Stimulated activated CD4-positive, alpha-beta T cell treated with anti-CD3 and anti-CD28 coated beads, Interleukin-2, amount 100 ng/mL, for 24 hours (primary cell): ENCODE data around the gene RAP1GDS1.
"Not testable (repeated sequence)": the region's sequence is repeated elsewhere in the genome, so short reads cannot be mapped to it uniquely, and the experiment has no call there.

Experiments used
- DNase-seq, 2 donors: peaks; one replicate each; pipeline ENCODE4 v3.0.0-alpha.2; 2020

The RAP1GDS1 gene

DNA sequence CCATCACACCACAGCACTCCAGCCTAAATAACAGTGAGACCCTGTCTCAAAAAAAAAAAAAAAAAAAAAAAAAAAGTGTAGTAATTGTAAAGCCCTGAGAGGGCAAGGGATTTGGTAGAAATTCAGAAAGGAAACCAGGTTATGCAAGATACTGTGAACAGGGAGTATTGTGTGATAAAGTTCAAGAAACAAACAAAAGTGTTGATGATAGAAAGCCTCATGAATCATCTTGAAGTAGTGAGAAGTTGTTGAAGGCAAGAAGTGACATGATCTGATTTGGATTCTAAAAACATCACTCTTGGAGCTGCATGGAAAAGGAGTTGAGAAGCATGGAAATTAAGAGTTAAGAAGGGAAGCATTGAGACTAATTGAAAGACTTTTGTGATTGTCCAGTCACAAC, 102.2 kb downstream of the RAP1GDS1 start:
- no peak for DNase-seq

DNA sequence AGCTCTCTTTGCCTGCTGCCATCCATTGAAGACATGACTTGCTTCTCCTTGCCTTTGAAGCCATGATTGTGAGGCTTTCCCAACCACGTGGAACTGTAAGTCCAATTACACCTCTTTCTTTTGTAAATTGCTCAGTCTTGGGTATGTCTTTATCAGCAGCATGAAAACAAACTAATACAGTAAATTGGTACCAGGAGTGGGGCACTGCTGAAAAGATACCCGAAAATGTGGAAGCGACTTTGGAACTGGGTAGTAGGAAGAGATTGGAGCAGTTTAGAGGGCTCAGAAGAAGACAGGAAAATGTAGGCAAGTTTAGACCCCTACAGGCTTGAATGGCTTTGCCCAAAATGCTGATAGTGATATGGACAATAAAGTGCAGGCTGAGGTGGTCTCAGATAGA, 105.1 kb downstream of the RAP1GDS1 start:
- not testable (repeated sequence) for DNase-seq

DNA sequence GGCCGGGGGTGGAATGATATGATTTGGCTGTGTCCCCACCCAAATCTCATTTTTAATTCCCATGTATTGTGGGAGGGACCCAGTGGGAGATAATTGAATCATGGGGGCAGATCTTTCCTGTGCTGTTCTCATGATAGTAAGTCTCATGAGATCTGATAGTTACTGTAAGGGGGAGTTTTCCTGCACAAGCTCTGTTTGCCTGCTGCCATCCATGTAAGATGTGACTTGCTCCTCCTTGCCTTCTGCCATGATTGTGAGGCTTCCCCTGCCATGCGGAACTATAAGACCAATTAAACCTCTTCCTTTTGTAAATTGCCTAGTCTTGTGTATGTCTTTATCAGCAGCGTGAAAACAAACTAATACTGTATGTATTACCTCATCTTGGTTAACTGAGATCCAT, 106.8 kb downstream of the RAP1GDS1 start:
- DNase-seq = not testable (repeated sequence)

DNA sequence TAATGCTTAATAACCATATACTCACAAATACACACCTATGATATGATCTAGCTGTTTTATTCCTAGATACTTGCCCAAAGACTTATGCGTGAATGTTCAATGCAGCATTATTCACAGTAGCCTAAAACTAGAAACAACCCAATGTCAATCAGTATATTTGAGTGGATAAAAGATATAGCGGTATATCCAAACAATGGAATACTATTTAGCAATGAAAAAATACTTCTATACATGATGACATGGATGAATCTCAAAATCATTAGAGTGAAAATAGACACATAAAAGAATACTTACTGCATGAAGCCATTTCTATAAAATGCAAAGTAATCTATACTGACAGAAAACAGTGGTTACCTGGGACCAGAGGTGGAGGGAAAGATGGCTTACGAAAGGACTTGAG, 108.1 kb downstream of the RAP1GDS1 start:
- DNase-seq = no peak

DNA sequence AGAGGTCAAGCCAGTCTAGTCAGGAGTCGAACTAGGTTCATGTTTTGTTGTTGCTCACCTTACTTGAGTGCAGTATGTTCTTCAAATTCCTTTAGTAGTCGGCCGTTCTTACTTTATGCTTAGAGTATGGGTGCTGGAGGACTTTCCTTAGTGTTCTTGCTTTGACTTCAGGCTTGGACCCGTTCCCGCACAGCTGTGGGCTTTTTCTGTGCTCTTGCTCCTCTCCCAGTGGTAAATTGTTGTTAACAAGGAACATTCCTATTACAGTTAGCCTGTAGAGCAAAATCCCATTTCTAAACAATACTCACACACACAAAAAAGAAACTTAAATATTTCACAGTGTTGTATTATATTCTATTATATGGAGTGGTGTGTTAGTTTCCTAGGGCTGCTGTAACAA, 113.5 kb downstream of the RAP1GDS1 start:
- DNase-seq = no peak

DNA sequence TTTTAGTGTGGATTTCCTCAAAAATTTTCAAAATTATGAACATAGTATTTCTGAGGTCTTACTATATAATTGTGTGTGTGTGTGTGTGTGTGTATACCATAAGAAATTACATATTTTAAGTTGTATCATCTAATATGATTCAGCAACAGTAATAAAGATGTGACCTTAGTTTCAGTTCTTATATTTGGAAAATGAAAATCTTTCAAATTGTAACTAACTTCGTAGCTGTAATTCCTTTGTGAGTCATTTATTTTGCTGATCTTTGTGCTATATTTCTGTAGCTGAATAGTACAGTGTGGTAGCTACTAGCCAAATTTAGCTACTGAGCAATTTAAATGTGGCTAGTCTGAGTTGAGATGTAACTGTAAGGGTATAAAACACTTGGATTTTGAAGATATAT, 116.4 kb downstream of the RAP1GDS1 start:
- DNase-seq = no peak

DNA sequence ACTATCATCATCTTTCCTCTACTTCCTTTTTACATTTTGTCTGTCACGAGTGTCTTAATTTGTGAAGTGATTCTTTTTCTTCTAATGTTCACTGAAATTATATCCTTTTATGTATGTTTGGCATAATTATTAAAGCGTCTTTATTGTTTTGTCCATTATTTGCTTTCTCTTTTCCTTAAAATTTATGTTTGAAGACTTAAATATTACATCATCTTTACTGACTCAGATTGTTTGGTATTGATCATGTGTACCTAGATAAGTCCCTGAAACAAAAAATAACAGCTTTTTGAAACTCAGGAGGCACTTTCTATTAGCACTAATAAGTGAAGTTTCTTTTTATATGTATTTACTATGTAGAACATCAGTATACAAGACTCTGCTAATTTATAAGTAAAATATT, 120.1 kb downstream of the RAP1GDS1 start:
- no peak for DNase-seq

DNA sequence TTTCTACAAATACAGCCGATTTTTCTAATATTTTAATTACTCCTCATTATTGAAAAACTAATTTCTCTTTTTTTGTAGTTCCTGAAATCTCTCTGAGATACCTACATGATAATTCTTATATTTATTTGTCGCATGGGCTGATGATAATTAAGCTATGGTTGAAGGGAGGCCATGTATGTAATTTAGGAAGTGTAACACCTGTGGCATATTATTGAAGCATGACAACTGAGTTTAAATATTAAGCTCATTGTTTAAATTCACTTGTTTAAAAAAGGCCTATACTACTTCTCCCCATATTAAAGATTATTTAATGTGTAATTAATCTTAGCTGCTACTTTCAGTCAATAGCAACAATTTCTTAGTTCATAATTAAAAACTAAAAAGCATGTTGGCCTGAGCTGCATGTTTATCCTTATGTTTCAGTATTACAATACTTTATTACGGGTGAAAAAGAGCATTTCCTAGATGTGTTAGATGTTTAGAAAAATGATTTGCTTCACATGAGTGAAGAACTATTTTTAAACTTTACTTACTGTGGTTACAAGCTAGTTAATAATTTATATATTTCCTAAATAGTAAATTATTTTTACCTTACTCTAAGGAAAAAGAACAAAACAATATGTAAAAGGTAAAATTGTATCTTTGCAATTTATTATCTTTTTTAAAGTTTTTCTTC, 122.4 kb downstream of the RAP1GDS1 start:
- no peak for DNase-seq

DNA sequence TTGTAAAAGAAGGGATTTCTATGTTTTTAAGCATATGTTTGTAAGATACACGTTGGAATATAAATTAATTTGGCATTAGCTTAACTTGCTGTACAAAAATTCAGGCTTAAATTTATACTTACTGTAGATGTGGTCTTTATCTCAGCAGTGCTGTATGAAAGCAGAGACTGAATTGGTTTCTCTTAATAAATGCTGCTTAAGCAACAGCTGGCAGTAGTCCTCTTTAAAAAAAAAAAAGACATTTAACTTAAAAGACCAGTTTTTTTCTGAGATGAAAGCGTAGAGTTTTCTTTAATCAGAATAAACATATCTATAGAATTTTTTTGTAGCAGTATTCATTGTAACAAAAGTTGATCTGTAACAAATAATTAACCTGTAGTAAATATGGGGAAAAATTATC, 124.6 kb downstream of the RAP1GDS1 start:
- no peak for DNase-seq

DNA sequence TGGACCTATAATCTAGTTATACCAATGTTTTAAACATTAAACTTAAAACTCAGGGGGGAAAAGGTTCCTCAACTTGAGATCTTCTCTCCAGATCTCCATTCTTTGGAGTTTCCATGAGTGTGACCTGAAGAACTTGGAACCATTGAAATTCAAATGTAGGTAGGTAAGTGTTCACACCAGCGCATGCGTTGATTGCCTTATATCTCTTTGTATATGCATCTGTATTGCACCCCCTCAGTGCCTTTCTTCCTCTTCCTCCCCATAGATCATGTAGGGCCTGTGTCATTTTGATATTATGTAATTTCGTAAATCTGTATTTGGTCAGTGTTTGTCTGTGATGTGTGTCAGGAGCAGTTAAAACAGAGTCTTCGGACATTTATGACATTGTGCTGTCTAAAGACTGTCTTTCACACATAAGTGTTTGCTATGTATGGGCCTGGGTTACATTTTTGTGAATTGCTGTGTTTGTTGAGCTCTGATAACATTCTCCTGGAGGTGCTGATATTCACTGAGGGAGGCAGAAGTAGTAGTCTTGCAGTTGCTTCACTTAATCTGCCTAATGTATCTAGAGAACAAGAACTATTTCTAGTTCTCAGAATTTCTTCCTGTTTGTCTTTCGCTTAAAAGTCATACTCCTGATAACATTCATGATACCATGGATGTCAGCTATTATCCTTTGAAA, 126.3 kb downstream of the RAP1GDS1 start:
- DNase-seq = no peak

DNA sequence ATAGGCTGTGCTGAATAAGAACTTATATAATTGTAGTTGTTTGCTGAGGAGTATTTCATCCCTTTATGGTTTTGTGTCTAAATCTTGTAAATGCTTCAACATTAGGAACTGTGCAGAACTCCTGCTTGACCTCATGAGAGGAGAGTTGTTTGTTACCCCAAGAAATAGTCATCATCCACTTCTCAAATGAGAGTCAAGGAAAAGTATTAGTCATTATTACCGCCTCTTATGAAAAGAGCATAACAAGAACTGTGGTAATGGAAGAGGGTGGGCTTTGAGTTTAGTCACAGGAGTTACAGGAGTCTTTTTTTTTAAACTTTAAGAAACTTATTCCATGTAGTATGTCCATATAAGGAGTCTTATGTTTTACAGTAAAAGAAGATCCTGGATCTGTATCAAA, 132.9 kb downstream of the RAP1GDS1 start:
- DNase-seq = no peak

DNA sequence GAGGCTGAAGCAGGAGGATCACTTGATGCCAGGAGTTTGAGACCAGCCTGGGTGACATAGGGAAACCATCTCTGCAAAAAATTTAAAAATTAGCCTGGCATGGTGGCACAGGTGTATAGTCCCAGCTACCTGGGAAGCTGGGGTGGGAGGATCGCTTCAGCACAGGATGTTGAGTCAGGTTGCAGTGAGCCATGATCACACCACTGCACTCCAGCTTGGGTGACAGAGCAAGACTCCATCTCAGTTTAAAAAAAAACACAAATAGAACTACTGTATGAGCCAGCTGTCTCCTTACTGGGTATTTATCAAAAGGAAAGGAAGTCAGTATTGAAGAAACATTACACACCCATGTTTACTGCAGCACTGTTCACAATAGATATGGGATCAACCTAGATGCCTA, 138.7 kb downstream of the RAP1GDS1 start:
- DNase-seq = no peak

DNA sequence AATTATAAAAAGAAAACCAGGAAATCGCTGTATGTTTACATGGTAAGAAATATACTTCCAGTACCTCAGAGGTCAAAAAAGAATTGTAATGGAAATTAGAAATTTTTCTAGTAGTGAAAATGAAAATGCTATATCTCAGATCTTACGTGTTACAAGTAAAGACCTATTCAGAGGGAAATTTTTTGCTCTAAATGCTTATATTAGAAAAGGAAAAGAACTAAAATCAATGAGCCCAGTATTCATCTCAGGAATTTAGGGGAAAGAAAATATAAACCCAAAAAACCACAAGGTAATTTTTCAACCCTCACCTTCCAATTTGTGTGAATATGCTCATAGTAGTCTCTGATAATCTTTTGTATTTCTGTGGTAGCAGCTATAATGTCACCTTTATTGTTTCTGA, 145.6 kb downstream of the RAP1GDS1 start:
- no peak for DNase-seq

DNA sequence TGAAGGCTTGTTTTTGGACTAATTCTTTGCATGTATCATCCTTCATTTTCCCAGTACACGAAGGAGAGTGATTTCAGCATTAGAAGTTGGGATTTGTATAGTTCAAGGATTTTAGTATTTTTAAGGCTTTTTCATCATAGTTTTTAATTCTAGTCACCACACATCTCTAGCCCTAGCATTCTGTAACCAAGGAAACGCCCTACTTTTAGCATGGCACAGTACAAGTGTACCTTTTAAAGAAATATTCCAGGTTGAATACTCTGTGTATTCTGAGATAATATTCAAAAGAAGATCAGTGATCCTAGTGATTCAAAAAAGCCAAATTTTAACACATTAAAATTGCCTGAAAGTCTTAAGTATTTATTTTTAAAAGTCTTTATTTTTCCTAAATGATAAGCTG, 150.5 kb downstream of the RAP1GDS1 start:
- DNase-seq = no peak

DNA sequence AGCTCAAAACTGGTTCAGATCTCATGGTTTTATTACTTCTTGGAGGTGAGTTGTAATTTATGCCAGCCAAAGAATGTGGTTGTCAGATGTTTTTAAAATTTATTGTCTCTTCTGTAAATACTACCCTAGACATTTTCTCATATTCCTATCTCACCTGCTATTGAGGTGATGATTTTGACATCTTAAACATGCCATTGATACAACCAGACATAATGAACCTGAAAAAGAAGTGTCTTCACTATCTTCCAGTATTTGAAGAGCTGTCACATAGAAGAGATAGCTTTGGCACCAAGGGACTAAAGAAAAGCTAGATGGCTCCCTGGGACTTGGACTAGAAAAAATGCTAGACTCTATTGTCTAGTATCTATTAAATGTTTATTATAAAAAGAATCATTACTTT, 155.7 kb downstream of the RAP1GDS1 start:
- DNase-seq = no peak

DNA sequence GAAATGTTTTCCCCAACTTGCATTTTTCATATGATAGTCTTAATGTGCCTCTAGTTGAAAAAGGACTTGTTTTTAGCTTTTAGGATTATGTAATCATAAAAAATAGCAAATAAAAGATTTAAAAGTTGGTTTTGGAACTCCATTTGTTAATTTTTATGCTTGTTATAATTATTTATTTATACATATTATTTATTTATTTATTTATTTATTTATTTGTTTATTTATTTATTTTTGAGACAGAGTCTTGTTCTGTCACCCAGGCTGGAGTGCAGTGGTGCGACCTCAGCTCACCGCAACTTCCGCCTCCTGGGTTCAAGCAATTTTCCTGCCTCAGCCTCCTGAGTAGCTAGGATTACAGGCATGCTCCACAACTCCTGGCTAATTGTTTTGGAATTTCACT, 159.0 kb downstream of the RAP1GDS1 start:
- DNase-seq = not testable (repeated sequence)

DNA sequence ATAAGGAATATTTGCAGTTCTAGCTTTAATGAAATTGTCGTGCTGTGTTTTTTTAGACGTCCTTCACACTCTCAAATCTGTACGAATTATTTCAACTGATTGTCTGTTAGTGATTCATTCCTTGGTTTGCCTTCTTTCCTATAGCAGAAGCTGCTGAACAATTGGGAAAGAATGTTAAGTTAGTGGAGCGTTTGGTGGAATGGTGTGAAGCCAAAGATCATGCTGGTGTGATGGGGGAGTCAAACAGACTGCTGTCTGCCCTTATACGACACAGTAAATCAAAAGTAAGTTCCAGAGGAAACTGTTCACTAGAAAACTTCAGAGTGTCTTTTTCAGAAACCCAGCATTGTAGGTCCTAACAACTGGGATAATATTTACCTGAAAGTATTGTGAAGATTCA, 159.9 kb downstream of the RAP1GDS1 start:
- DNase-seq = no peak

DNA sequence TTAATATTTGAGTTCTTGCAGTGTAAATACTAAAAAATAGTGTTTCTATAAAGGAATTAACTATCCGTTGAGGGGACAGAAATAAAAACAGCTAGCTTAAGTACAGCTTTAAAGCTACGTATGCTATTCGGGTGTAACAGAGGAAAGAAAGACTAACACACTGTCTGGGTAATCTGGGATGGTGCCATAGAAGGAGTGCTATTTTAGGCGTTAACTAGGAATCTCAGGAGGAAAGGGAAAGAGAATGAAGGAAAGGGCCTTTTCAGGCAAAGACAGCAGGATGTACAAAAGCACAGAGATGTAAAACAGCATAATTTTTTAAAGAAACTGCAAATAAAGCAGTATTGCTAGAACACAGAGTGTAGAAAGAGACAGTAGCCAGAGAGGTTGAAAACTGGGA, 161.8 kb downstream of the RAP1GDS1 start:
- DNase-seq = no peak

DNA sequence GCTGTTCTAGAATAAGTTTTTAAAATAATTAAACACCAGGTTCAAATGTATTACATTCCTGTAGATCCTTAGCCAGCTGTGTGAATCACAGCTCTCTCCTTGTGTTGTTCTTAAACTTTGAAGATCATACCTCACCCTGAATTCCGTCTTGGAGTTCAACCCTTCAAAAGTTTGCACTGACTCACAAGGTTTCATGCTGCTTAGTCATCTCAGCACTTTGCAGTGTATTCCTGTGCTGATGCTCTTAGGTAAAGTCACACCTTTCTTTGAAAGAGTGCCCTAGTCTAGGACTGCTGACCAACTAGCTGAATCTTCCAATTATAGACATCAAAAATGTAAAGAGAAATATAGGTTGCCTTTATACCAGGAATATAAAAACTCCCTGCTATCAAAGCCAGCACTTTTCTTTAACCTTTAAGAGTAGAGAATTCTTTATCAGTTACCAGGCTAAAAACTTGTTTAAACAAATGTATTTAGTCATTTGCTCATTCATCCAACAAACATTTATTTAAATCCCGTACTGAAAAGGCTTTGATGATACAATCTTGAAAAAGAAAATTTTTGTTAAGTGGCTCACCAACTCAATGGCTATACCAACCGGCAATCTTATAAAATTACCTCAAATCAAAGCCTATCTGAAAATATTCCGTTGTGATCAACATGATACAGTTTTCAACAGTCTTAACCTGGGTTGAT, 169.7 kb downstream of the RAP1GDS1 start:
- DNase-seq = no peak

DNA sequence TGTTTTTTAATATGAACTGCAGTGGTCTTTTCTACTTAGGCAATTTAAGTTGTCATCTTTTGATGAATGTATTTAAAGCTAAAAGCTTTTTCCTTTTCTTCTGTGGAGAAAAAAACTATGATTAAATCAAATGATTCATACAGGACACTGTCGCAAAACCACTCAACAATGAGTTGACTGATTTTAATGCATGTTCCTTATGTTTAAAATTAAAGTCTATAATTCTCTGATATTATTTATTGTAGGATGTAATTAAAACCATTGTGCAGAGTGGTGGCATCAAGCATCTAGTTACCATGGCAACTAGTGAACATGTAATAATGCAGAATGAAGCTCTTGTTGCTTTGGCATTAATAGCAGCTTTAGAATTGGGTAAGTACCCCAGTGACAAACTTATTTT, 172.5 kb downstream of the RAP1GDS1 start:
- no peak for DNase-seq

DNA sequence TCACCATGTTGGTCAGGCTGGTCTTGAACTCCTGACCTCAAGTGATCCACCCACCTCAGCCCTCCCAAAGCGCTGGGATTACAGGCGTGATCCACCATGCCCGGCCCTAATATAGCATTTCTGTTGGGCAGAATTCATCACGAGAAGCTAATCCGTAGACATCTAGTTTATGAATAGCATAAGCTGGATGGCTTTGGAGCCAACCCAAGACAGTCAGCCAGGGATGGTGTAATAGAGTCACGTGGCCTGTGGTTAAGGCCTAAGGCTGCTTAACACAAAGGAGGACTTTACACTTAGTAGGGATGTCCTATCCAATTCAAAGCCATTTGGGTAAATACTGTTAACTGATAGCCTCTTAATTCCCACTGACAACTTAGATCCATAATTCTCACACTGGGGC, 173.6 kb downstream of the RAP1GDS1 start:
- DNase-seq = no peak

DNA sequence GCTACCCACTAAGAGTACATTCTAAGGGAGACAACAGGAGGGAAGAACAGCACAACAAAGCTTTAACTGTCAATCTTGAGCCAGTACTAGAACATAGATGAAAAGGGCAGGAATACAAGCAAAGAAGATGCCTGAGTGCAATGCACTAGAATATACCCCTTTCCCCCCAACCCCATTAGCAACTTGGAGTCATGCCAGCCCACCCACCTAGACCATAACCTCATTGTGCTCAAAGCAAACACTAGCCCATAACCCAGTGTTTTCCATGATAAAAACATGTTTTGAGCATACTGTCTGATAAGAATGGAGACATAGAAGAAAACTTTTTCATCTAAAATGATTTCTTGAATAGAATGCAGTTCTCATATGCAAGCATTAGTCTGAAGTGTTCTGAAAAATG, 183.2 kb downstream of the RAP1GDS1 start:
- no peak for DNase-seq

DNA sequence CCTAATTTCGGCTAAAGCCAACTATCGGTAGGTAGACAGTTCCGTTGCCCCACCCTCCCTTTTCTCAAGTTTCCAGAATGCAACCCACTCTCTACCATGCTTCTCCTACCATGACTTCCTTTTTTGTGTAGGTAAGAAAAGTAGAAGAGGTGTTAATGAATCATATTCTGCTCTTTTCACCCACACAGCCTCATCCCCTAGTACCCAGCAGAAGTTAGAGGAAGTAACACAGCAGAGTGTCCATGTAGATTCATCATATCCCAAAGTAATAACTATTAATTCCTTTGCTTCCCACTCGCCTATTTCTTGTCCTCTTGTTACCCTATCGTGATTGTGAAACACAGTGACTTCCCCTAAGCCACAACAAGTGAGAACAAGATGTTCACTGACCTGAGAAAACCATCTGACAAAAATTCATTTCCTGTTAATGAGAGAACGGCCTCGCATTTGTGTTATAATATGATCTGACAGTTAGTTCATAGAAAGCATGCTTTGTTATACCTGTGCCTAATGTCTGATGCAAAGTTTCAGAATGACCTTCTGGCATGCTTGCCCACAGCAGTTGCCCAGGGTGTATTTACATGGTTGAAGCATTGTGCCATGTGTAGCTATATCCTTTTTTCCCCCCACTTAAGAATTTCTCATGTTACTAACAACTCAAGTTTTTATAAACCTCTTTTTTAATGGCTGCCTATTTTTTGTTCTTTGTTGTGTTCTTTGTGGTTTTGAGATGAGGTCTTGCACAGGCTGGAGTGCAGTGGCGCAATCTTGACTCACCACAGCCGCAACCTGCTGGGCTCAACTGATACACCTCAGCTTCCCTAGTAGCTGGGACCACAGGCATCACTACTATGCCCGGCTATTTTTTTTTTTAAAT, 185.6 kb downstream of the RAP1GDS1 start:
- DNase-seq = peak; percentile 52 to 63
